HCT116 (cell line): ENCODE results near the gene SEMA4C. TPM values are rescaled to one million over a fixed set of nuclear protein-coding genes. Genes with fewer than 3 reads are reported as not detected.

Experiments
- ATAC-seq: fragments of 200-7000 bp; cut with Tn5 transposase; 2 replicates; pipeline ENCODE4 v1.9.1; 2020; ENCODE audit warnings: mild to moderate bottlenecking, moderate library complexity
- BruUV-seq: library from RNA; stranded (reverse); fragments of 400-500 nt; replicated peaks from 2 replicates; lab custom pipeline; 2021; lab: Mats Ljungman, UMichigan
- CTCF ChIA-PET: fragments of 300-600 bp; sonication (Branson Sonifier 250); formaldehyde crosslinking; loops from one replicate; lab custom pipeline; 2021; ENCODE audit warnings: antibody characterized with exemption; lab: Charles Lee
- POLR2A ChIA-PET: fragments of 300-600, 350-600 bp; sonication (Branson Sonifier 250); formaldehyde crosslinking; loops from one replicate; lab custom pipeline; 2021; ENCODE audit warnings: antibody characterized with exemption; lab: Charles Lee
- RAD21 ChIA-PET, 2 experiments: fragments of 300-600 bp; sonication (Branson Sonifier 250); formaldehyde crosslinking; loops; one replicate each; lab custom pipeline; 2023; ENCODE audit warnings: low total read pairs in 2 of 2; ENCODE audit not compliant: uncharacterized antibody in 2 of 2, unreplicated experiment in 2 of 2, low non-redundant PET in 1 of 2; lab: Charles Lee
- DNase-seq: peaks from one replicate; pipeline ENCODE4 v3.0.0-alpha.2; 2010; ENCODE audit warnings: low read depth, low spot score
- H2AFZ ChIP-seq: fragments of 200-600 bp; shearing (Covaris generic), sonication (generic); 2 replicates; pipeline ENCODE4 v1.6.1; 2017; ENCODE audit warnings: low read depth, mixed run types, mixed read lengths, antibody characterized with exemption, low read length; ENCODE audit not compliant: poor library complexity, severe bottlenecking
- H3K27ac ChIP-seq: 2 replicates; pipeline ENCODE4 v1.5.1; 2012; ENCODE audit warnings: low read depth, low read length
- H3K27me3 ChIP-seq: fragments of 200-600 bp; sonication (generic); 2 replicates; pipeline ENCODE4 v1.6.1; 2016; ENCODE audit warnings: mixed run types, low read length, mixed read lengths; ENCODE audit not compliant: insufficient read depth
- H3K36me3 ChIP-seq, 2 experiments: fragments of 200-500 bp in 1 of 2; fragments of 200-600 bp in 1 of 2; sonication (Bioruptor generic) in 1 of 2; sonication (generic) in 1 of 2; 2 replicates each; pipeline versions ENCODE4 v1.5.1 to v1.6.1; 2014 to 2016; ENCODE audit warnings: low read length in 2 of 2, inconsistent platforms in 1 of 2, mixed read lengths in 1 of 2, mixed run types in 1 of 2; ENCODE audit not compliant: insufficient read depth in 2 of 2, control insufficient read depth in 1 of 2
- H3K4me1 ChIP-seq, 2 experiments: fragments of 200-600 bp in 1 of 2; sonication (generic) in 1 of 2; 2 replicates each; pipeline versions ENCODE4 v1.5.1 to v1.6.1; 2012 to 2017; ENCODE audit warnings: low read length in 2 of 2, inconsistent platforms in 1 of 2, mild to moderate bottlenecking in 1 of 2, mixed read lengths in 1 of 2, mixed run types in 1 of 2, moderate library complexity in 1 of 2; ENCODE audit not compliant: insufficient read depth in 2 of 2, control insufficient read depth in 1 of 2
- H3K4me2 ChIP-seq: fragments of 200-600 bp; sonication (generic); 2 replicates; pipeline ENCODE4 v1.6.1; 2017; ENCODE audit warnings: mixed run types, low read length, mixed read lengths
- H3K4me3 ChIP-seq, 2 experiments: fragments of 200-600 bp in 1 of 2; sonication (generic) in 1 of 2; replicated peaks in 1 of 2; 2 replicates each; pipeline ENCODE4 v1.5.1; 2011 to 2016; ENCODE audit warnings: low read length in 2 of 2, control low read depth in 1 of 2, low read depth in 1 of 2, mild to moderate bottlenecking in 1 of 2, mixed read lengths in 1 of 2, mixed run types in 1 of 2
- H3K79me2 ChIP-seq: fragments of 200-600 bp; sonication (generic); 2 replicates; pipeline ENCODE4 v1.6.1; 2017; ENCODE audit warnings: mild to moderate bottlenecking, mixed run types, low read length, moderate library complexity, mixed read lengths; ENCODE audit not compliant: insufficient read depth
- H3K9ac ChIP-seq: fragments of 200-600 bp; sonication (generic); 2 replicates; pipeline ENCODE4 v1.6.1; 2016; ENCODE audit warnings: low read length, mixed read lengths
- H3K9me2 ChIP-seq: fragments of 200-600 bp; sonication (generic), shearing (Covaris generic); 2 replicates; pipeline ENCODE4 v1.6.1; 2017; ENCODE audit warnings: mixed run types, mild to moderate bottlenecking, moderate library complexity; ENCODE audit not compliant: insufficient read depth
- H3K9me3 ChIP-seq, 2 experiments: fragments of 200-500 bp in 1 of 2; fragments of 200-600 bp in 1 of 2; sonication (Bioruptor generic) in 1 of 2; sonication (generic) in 1 of 2; 2 replicates each; pipeline ENCODE4 v1.6.1; 2014 to 2017; ENCODE audit warnings: low read length in 2 of 2, mixed read lengths in 2 of 2, inconsistent platforms in 1 of 2, low read depth in 1 of 2, mild to moderate bottlenecking in 1 of 2, mixed run types in 1 of 2, moderate library complexity in 1 of 2; ENCODE audit not compliant: control insufficient read depth in 1 of 2, insufficient read depth in 1 of 2
- H4K20me1 ChIP-seq: fragments of 200-600 bp; sonication (generic), shearing (Covaris generic); 2 replicates; pipeline ENCODE4 v1.6.1; 2017; ENCODE audit warnings: mixed run types, mild to moderate bottlenecking, moderate library complexity; ENCODE audit not compliant: insufficient read depth
- CEBPB ChIP-seq: IDR thresholded peaks from 2 replicates; pipeline ENCODE4 v1.6.1; 2012; ENCODE audit warnings: low read depth
- CTCF ChIP-seq, 3 experiments: fragments of 200-600 bp in 1 of 3; sonication (generic) in 1 of 3; IDR thresholded peaks in 2 of 3; conservative IDR thresholded peaks in 1 of 3; 2 replicates each; pipeline ENCODE4 v1.5.1; 2012 to 2017; ENCODE audit warnings: low read depth in 2 of 3, low read length in 2 of 3, antibody characterized with exemption in 1 of 3, borderline replicate concordance in 1 of 3, control low read depth in 1 of 3, mild to moderate bottlenecking in 1 of 3, mixed read lengths in 1 of 3, mixed run types in 1 of 3, moderate library complexity in 1 of 3; ENCODE audit not compliant: insufficient read depth in 1 of 3
- EGR1 ChIP-seq: IDR thresholded peaks from 2 replicates; pipeline ENCODE4 v1.6.1; 2012; ENCODE audit warnings: low read depth
- ELF1 ChIP-seq: IDR thresholded peaks from 2 replicates; pipeline ENCODE4 v1.6.1; 2012; ENCODE audit warnings: low read depth, borderline replicate concordance
- EZH2 ChIP-seq: fragments of 200-600 bp; sonication (generic); IDR thresholded peaks from 2 replicates; pipeline ENCODE4 v1.6.1; 2017; ENCODE audit warnings: antibody characterized with exemption, mixed run types
- EZH2phosphoT487 ChIP-seq: fragments of 200-600 bp; IDR thresholded peaks from 2 replicates; pipeline ENCODE4 v1.6.1; 2018; ENCODE audit warnings: antibody characterized with exemption, borderline replicate concordance
- JUND ChIP-seq: IDR thresholded peaks from 2 replicates; pipeline ENCODE4 v1.6.1; 2012
- MAX ChIP-seq: IDR thresholded peaks from 2 replicates; pipeline ENCODE4 v1.6.1; 2012
- POLR2A ChIP-seq: IDR thresholded peaks from 2 replicates; pipeline ENCODE4 v1.7.0; 2011; ENCODE audit warnings: borderline replicate concordance; ENCODE audit not compliant: insufficient read depth, insufficient read length; ENCODE audit errors: extremely low read depth
- POLR2AphosphoS5 ChIP-seq: IDR thresholded peaks from 2 replicates; pipeline ENCODE4 v1.6.1; 2011; ENCODE audit warnings: mild to moderate bottlenecking, low read depth, low read length, moderate library complexity
- RAD21 ChIP-seq: IDR thresholded peaks from 2 replicates; pipeline ENCODE4 v1.6.1; 2012; ENCODE audit warnings: low read depth, mild to moderate bottlenecking
- REST ChIP-seq: IDR thresholded peaks from 2 replicates; pipeline ENCODE4 v1.6.1; 2012; ENCODE audit warnings: low read depth
- SIN3A ChIP-seq: IDR thresholded peaks from 2 replicates; pipeline ENCODE4 v1.6.1; 2012; ENCODE audit warnings: low read depth
- SP1 ChIP-seq: IDR thresholded peaks from 2 replicates; pipeline ENCODE4 v1.6.1; 2012; ENCODE audit warnings: low read depth
- TCF7L2 ChIP-seq: IDR thresholded peaks from 2 replicates; pipeline ENCODE4 v1.7.0; 2011; ENCODE audit warnings: borderline replicate concordance, inconsistent platforms; ENCODE audit not compliant: insufficient read depth, insufficient read length; ENCODE audit errors: extremely low read depth
- YY1 ChIP-seq: IDR thresholded peaks from 2 replicates; pipeline ENCODE4 v1.6.1; 2011; ENCODE audit warnings: low read length, low read depth, moderate library complexity, mild to moderate bottlenecking; ENCODE audit not compliant: insufficient replicate concordance; ENCODE audit errors: extremely low read depth
- ZBTB33 ChIP-seq: IDR thresholded peaks from 2 replicates; pipeline ENCODE4 v1.6.1; 2011; ENCODE audit warnings: mild to moderate bottlenecking, low read length, moderate library complexity; ENCODE audit not compliant: insufficient replicate concordance; ENCODE audit errors: extremely low read depth
- ZFX ChIP-seq: fragments of 450-650 bp; IDR thresholded peaks from 2 replicates; pipeline ENCODE4 v1.6.1; 2017
- ZNF274 ChIP-seq: fragments of 200-500 bp; sonication (Bioruptor generic); IDR thresholded peaks from 2 replicates; pipeline ENCODE4 v1.6.1; 2014; ENCODE audit warnings: mild to moderate bottlenecking, low read depth, low read length, inconsistent platforms
- intact Hi-C: fragments of 100-400 bp; cut with micrococcal nuclease; formaldehyde crosslinking; loops from 2 replicates; pipeline ENCODE4 v1.10.0; 2022
- total RNA-seq: library from RNA; stranded (reverse); gene quantifications from one replicate; pipeline ENCODE4 v1.2.1, GENCODE V29; 2021; ENCODE audit not compliant: unreplicated experiment

The SEMA4C gene
- total RNA-seq, 1 experiment from 2014 or later, result 25.4 TPM

GRCh38 chr2:96878796-96879544, 9.1 kb upstream of the SEMA4C start:
- ATAC-seq, result no peak
- no TSS peak for BruUV-seq
- Histone ChIP-seq H3K27me3 (no peaks in the 10 kb centered on the region), H2AFZ (no peak overlapping the region), H3K4me1 (peaks cover 5 to 21% of the 10 kb centered on the region in 2 experiments; a peak in 3 of 4 replicates), H3K9ac (no peak overlapping the region), H3K9me3 (no peaks in the 10 kb centered on the region), H3K9me2 (no peaks in the 10 kb centered on the region), H3K79me2 (no peaks in the 10 kb centered on the region), H3K4me3 (no peak overlapping the region), H3K36me3 (no peaks in the 10 kb centered on the region), H3K27ac (no peak overlapping the region), H4K20me1 (no peaks in the 10 kb centered on the region), H3K4me2 (no peak overlapping the region)
- CTCF ChIA-PET, result no interaction called here
- intact Hi-C loops, result no loop called here
- DNase-seq, result no peak
- RAD21 ChIA-PET, result no interaction called here
- POLR2A ChIA-PET, result no interaction called here
- TF ChIP-seq EZH2phosphoT487 (no peak), CEBPB (no peak), ZFX (no peak), RAD21 (no peak), TCF7L2 (no peak), POLR2A (no peak), ZBTB33 (no peak), ELF1 (no peak), EGR1 (no peak), YY1 (no peak), ZNF274 (no peak), JUND (no peak), REST (no peak), MAX (no peak), SP1 (no peak), SIN3A (no peak), POLR2AphosphoS5 (no peak), EZH2 (no peak), CTCF (IDR thresholded peaks at IDR 0.05 in 2 of 3, conservative IDR thresholded peaks at IDR 0.05 in 1 of 3; ENCODE audit: borderline replicate concordance in 1 of 3, insufficient read depth in 1 of 3, low read depth in 2 of 3, low read length in 2 of 3) (no peak)
